Thyroid gland (tissue), 4 donors: ENCODE measurements around the gene HDGFL2. TPM values are rescaled to one million over a fixed set of nuclear protein-coding genes. Genes with fewer than 3 reads are reported as not detected.

Source experiments
- DNase-seq, 2 donors: peaks; one replicate each; pipeline ENCODE4 v3.0.0-alpha.2; 2019
- H3K27ac ChIP-seq, 3 donors: fragments of 200-600 bp; sonication (generic); 1 replicate in 2 of 3; 2 replicates in 1 of 3; pipeline ENCODE4 v1.5.1; 2016 to 2019; ENCODE audit warnings: mild to moderate bottlenecking in 1 of 3, moderate library complexity in 1 of 3
- H3K27me3 ChIP-seq: fragments of 200-600 bp; sonication (generic); one replicate; pipeline ENCODE4 v1.5.1; 2019
- H3K36me3 ChIP-seq, 2 donors: fragments of 200-600 bp; sonication (generic); one replicate each; pipeline ENCODE4 v1.5.1; 2016 to 2019
- H3K4me1 ChIP-seq, 2 donors: fragments of 200-600 bp; sonication (generic); one replicate each; pipeline ENCODE4 v1.5.1; 2017 to 2019
- H3K4me3 ChIP-seq, 3 donors: fragments of 200-600 bp; sonication (generic); replicated peaks in 1 of 3; 1 replicate in 2 of 3; 2 replicates in 1 of 3; pipeline ENCODE4 v1.5.1; 2016; ENCODE audit warnings: mild to moderate bottlenecking in 1 of 3
- H3K9me3 ChIP-seq: fragments of 200-600 bp; sonication (generic); one replicate; pipeline ENCODE4 v1.5.1; 2017
- POLR2A ChIP-seq, 2 donors: fragments of 450-650 bp; IDR thresholded peaks; one replicate each; pipeline ENCODE4 v1.6.1; 2017; ENCODE audit warnings: antibody characterized with exemption in 2 of 2, mild to moderate bottlenecking in 2 of 2, moderate library complexity in 1 of 2
- WGBS, 2 donors: methylation state at CpG; one replicate each; pipeline ENCODE4 v1.1.5; 2017; 5-methylcytosine and 5-hydroxymethylcytosine counted together
- intact Hi-C: fragments of 100-400 bp; cut with DNase I; formaldehyde crosslinking; loops from one replicate; pipeline ENCODE4 v1.15.1; 2023
- total RNA-seq, 4 donors: library from RNA; depleted of rRNA; stranded (reverse); fragments of >200 nt; gene quantifications; one replicate each; pipeline ENCODE4 v1.2.3, GENCODE V29; 2016
- TF ChIP-seq, protein P1 (sequence below), 6 experiments: fragments of 200-600 bp in 3 of 6; fragments of 450-650 bp in 3 of 6; sonication (generic) in 3 of 6; IDR thresholded peaks; one replicate each; pipeline ENCODE4 v1.5.1; 2016 to 2019; ENCODE audit warnings: antibody characterized with exemption in 6 of 6, mild to moderate bottlenecking in 2 of 6, inconsistent platforms in 1 of 6, moderate library complexity in 1 of 6

Gene HDGFL2
- total RNA-seq, 4 donors from 2014 or later = 26.5 to 42.3 (median 28.4) TPM

- TF ChIP-seq, protein P1, sequence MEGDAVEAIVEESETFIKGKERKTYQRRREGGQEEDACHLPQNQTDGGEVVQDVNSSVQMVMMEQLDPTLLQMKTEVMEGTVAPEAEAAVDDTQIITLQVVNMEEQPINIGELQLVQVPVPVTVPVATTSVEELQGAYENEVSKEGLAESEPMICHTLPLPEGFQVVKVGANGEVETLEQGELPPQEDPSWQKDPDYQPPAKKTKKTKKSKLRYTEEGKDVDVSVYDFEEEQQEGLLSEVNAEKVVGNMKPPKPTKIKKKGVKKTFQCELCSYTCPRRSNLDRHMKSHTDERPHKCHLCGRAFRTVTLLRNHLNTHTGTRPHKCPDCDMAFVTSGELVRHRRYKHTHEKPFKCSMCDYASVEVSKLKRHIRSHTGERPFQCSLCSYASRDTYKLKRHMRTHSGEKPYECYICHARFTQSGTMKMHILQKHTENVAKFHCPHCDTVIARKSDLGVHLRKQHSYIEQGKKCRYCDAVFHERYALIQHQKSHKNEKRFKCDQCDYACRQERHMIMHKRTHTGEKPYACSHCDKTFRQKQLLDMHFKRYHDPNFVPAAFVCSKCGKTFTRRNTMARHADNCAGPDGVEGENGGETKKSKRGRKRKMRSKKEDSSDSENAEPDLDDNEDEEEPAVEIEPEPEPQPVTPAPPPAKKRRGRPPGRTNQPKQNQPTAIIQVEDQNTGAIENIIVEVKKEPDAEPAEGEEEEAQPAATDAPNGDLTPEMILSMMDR (IDR thresholded peaks at IDR 0.05) = no peak
- no peak for TF ChIP-seq POLR2A (IDR thresholded peaks at IDR 0.05)
- H3K9me3 ChIP-seq = no peaks in the 10 kb centered on the region
- no peak overlapping the region for H3K4me3 ChIP-seq
- 90 to 93% methylated on average over 3 of the region's 3 CpGs for WGBS, 2 donors
- H3K4me1 ChIP-seq = peaks cover 2 to 4% of the 10 kb centered on the region in 2 donors
- no peak for DNase-seq
- H3K27me3 ChIP-seq = no peaks in the 10 kb centered on the region
- H3K36me3 ChIP-seq = no peaks in the 10 kb centered on the region
- no peak overlapping the region for H3K27ac ChIP-seq
- intact Hi-C loops = no loop called here
Observed at GRCh38 chr19:4467835-4468234, 4.3 kb upstream of the HDGFL2 start.

DNA sequence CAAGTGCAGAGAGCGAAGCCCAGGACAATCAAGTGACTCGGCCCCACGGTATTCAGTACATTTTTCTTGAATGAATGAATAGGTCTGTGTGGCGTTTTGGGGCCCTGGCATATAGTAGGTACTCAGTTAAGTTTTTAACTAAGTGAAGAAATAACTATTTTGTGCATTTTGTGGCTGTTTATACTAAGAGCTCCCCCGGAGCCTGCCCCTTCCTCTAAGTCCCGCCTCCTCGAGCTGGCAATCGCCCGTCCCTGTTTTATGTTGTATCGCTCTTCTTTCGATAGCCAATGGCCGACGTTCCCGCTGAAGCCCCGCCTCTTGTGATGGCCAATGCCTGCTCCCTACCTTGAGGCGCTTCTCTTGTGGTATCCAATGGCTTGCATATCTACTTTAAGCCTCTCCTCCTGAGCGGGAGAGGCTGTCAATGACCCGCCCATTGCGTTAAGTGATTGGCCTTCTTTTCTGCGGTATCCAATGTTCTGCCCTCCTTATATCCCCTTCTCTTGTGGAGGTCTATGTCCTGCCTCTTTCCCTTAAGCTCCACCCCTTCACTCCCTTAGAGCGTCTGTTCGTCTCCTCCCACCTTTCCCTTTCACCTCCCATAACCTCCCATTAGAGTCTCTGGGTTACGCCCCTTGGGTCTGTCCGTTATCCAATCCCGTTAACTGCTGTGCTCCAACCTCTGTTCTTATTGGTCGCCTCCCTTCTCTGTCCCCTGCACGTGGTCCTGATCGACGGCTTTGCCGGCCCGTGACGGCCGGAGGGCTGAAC, 509 bp upstream of the HDGFL2 start:
- WGBS, 2 donors = 1% methylated on average over 31 to 32 of the region's 33 CpGs
- intact Hi-C loops = loop anchor here (2.0 kb wide), 1 partner anchor 13 kb away; no protein-coding TSS in a partner anchor
- peak; percentile 99 for DNase-seq
- Histone ChIP-seq H3K4me1 (peaks cover 20% of the 10 kb centered on the region in 2 donors), H3K36me3 (peaks cover 0 to 5% of the 10 kb centered on the region in 2 donors), H3K4me3 (peak overlapping the region in 2 of 3 donors; percentile 27 to 97), H3K27ac (peak overlapping the region; percentile 53 to 63 (median 60)), H3K27me3 (no peaks in the 10 kb centered on the region), H3K9me3 (no peaks in the 10 kb centered on the region)
- TF ChIP-seq, protein P1 (IDR thresholded peaks at IDR 0.05) = no peak
- peak in 1 of 2 donors; percentile 62 for TF ChIP-seq POLR2A (IDR thresholded peaks at IDR 0.05)

GRCh38 chr19:4473011-4473762, 1.1 kb downstream of the HDGFL2 start:
- H3K9me3 ChIP-seq = no peaks in the 10 kb centered on the region
- intact Hi-C loops = loop anchor here (2.0 kb wide), 1 partner anchor 14 kb away; no protein-coding TSS in a partner anchor
- no peak for DNase-seq
- WGBS, 2 donors = 24 to 45% methylated on average over 11 of the region's 25 CpGs
- peak overlapping the region; percentile 79 to 97 (median 83) for H3K4me3 ChIP-seq
- peak overlapping the region in 2 of 3 donors; percentile 30 to 40 for H3K27ac ChIP-seq
- H3K36me3 ChIP-seq = peaks cover 5 to 19% of the 10 kb centered on the region in 2 donors
- H3K27me3 ChIP-seq = no peaks in the 10 kb centered on the region
- H3K4me1 ChIP-seq = peaks cover 20% of the 10 kb centered on the region in 2 donors
- TF ChIP-seq, protein P1 (IDR thresholded peaks at IDR 0.05) = no peak
- no peak for TF ChIP-seq POLR2A (IDR thresholded peaks at IDR 0.05)

GRCh38 chr19:4473763-4474513, 1.8 kb downstream of the HDGFL2 start:
- intact Hi-C loops = loop anchor here (2.0 kb wide), 1 partner anchor 15 kb away; no protein-coding TSS in a partner anchor
- Histone ChIP-seq H3K36me3 (peaks cover 5 to 26% of the 10 kb centered on the region in 2 donors), H3K27me3 (no peaks in the 10 kb centered on the region), H3K4me1 (peaks cover 20% of the 10 kb centered on the region in 2 donors), H3K27ac (no peak overlapping the region), H3K9me3 (no peaks in the 10 kb centered on the region), H3K4me3 (peak overlapping the region in 1 of 3 donors; percentile 97)
- peak; percentile 16 to 32 for DNase-seq
- no peak for TF ChIP-seq POLR2A (IDR thresholded peaks at IDR 0.05)
- TF ChIP-seq, protein P1 (IDR thresholded peaks at IDR 0.05) = no peak
- 24 to 25% methylated on average over 22 of the region's 23 CpGs for WGBS, 2 donors
